Esophagus squamous epithelium (tissue), 4 donors: ENCODE data around the gene IFI44.

Experiments used
- CTCF ChIP-seq, 6 experiments: fragments of 450-650 bp in 4 of 6; fragments of 200-600 bp in 2 of 6; sonication (generic) in 2 of 6; IDR thresholded peaks; one replicate each; pipeline ENCODE4 v1.5.1; 2016 to 2019; ENCODE audit warnings: antibody characterized with exemption in 6 of 6, mild to moderate bottlenecking in 4 of 6, moderate library complexity in 4 of 6
- POLR2A ChIP-seq, 4 donors: fragments of 450-650 bp; IDR thresholded peaks; one replicate each; pipeline ENCODE4 v1.6.1; 2017; ENCODE audit warnings: antibody characterized with exemption in 4 of 4, mild to moderate bottlenecking in 4 of 4, moderate library complexity in 3 of 4

- TF ChIP-seq CTCF (IDR thresholded peaks at IDR 0.05) = no peak
- TF ChIP-seq POLR2A (IDR thresholded peaks at IDR 0.05) = no peak
Measured at GRCh38 chr1:78606274-78606673, 43.4 kb upstream of the IFI44 start.
